SU-DHL-6 (cell line): Measurements from ENCODE around the gene ARL15.

ENCODE experiments used
- H2AFZ ChIP-seq: fragments of 200-600 bp; sonication (generic); 2 replicates; pipeline ENCODE4 v1.6.1; 2014; ENCODE audit warnings: low read depth, mild to moderate bottlenecking, moderate library complexity, mixed read lengths, antibody characterized with exemption, low read length; ENCODE audit not compliant: severe bottlenecking
- H3F3A ChIP-seq: fragments of 200-600 bp; shearing (Covaris generic); 2 replicates; pipeline ENCODE4 v1.6.0; 2016; ENCODE audit warnings: antibody characterized with exemption, mild to moderate bottlenecking; ENCODE audit not compliant: insufficient read depth
- H3K27ac ChIP-seq: fragments of 200-600 bp; sonication (generic); 2 replicates; pipeline ENCODE4 v1.5.1; 2016; ENCODE audit warnings: low read depth, mild to moderate bottlenecking, low read length, moderate library complexity, mixed read lengths
- H3K27me3 ChIP-seq: fragments of 200-600 bp; sonication (generic), shearing (Covaris generic); 2 replicates; pipeline ENCODE4 v1.6.0; 2014; ENCODE audit warnings: mild to moderate bottlenecking, low read length
- H3K36me3 ChIP-seq: fragments of 200-600 bp; sonication (generic); 2 replicates; pipeline ENCODE4 v1.6.1; 2014; ENCODE audit warnings: mild to moderate bottlenecking, low read length, mixed read lengths
- H3K4me2 ChIP-seq: fragments of 300-600, 200-600 bp; shearing (Covaris generic), sonication (generic); 2 replicates; pipeline ENCODE4 v1.6.0; 2014; ENCODE audit warnings: low read length, low read depth, mild to moderate bottlenecking; ENCODE audit not compliant: poor library complexity, severe bottlenecking
- H3K4me3 ChIP-seq: fragments of 200-600 bp; sonication (generic); 2 replicates; pipeline ENCODE4 v1.5.1; 2014; ENCODE audit warnings: antibody characterized with exemption, low read length, mild to moderate bottlenecking, mixed read lengths; ENCODE audit not compliant: insufficient read depth, poor library complexity, severe bottlenecking
- H3K79me2 ChIP-seq: fragments of 200-600 bp; sonication (generic); 2 replicates; pipeline ENCODE4 v1.6.1; 2014; ENCODE audit warnings: mild to moderate bottlenecking, low read length, moderate library complexity; ENCODE audit not compliant: insufficient read depth
- H3K9ac ChIP-seq: fragments of 200-600 bp; sonication (generic); 2 replicates; pipeline ENCODE4 v1.7.0; 2014; ENCODE audit warnings: mild to moderate bottlenecking, low read length
- H3K9me2 ChIP-seq: fragments of 200-600 bp; sonication (generic); replicated peaks from 2 replicates; pipeline ENCODE4 v1.6.1; 2014; ENCODE audit warnings: low read length; ENCODE audit not compliant: insufficient read depth
- H3K9me3 ChIP-seq: fragments of 200-600 bp; sonication (generic); 2 replicates; pipeline ENCODE4 v1.6.1; 2014; ENCODE audit warnings: low read length, mixed read lengths; ENCODE audit not compliant: insufficient read depth
- H4K20me1 ChIP-seq: fragments of 200-600 bp; sonication (generic); 2 replicates; pipeline ENCODE4 v1.6.1; 2014; ENCODE audit warnings: low read depth, mild to moderate bottlenecking, antibody characterized with exemption, low read length, moderate library complexity, mixed read lengths
- EZH2phosphoT487 ChIP-seq: fragments of 200-600 bp; sonication (generic), shearing (Covaris generic); conservative IDR thresholded peaks from 2 replicates; pipeline ENCODE4 v1.6.1; 2018; ENCODE audit warnings: mild to moderate bottlenecking, antibody characterized with exemption, low read length, moderate library complexity, mixed read lengths
- TF ChIP-seq, protein P1 (sequence below): fragments of 200-600 bp; sonication (generic); IDR thresholded peaks from one replicate; pipeline ENCODE4 v1.5.1; 2017; ENCODE audit warnings: antibody characterized with exemption, mild to moderate bottlenecking, low read length, moderate library complexity; ENCODE audit not compliant: insufficient read depth, poor library complexity, severe bottlenecking

ARL15 gene

DNA sequence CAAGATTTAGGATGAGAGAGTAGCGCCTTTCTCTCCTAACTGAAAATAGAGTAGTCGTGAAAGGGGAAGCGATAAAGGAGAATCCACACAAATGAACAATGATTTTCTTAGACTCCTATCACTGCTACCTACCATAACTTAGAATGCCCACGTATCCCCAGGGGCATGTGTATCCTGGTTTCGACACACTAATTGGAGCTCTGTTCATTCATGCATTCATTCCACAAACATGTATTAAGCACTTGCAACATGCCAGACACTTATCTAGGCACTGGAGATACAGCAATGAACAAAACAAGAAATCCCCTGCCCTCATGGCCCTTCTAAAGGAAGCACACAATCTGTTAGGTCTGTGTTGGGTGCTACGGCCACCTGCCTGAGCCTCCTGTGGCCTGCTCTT is 40.0 kb downstream of the ARL15 start:
- no peaks in the 10 kb centered on the region for H3K9me3 ChIP-seq
- no peaks in the 10 kb centered on the region for H3F3A ChIP-seq
- no peak overlapping the region for H2AFZ ChIP-seq
- TF ChIP-seq EZH2phosphoT487, result no peak
- H3K27me3 ChIP-seq, result no peaks in the 10 kb centered on the region
- peaks cover 3% of the 10 kb centered on the region; the same call in 1 of the 2 replicates for H4K20me1 ChIP-seq
- H3K9me2 ChIP-seq, result no peaks in the 10 kb centered on the region
- no peaks in the 10 kb centered on the region for H3K79me2 ChIP-seq
- no peak overlapping the region for H3K27ac ChIP-seq
- H3K36me3 ChIP-seq, result no peaks in the 10 kb centered on the region
- H3K4me3 ChIP-seq, result no peak overlapping the region
- no peak overlapping the region for H3K9ac ChIP-seq
- H3K4me2 ChIP-seq, result no peak overlapping the region

DNA sequence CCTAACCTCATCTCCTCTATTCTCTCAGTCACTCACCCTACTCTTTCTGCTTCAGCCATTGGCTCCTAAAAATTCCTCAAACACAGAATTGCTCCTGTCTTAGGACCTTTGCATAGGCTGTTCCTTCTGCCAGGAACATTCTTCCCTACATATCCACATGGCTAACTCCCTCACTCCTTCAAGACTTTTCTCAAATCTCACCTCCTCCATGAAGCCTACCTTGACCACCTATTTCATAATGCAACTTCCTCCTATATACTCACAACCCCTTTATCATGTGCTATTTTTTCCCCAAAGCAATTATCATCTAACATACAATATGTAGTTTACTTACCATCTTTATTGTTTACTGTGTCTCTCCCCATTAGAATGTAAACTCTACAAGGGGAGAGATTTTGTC is 45.8 kb downstream of the ARL15 start:
- Histone ChIP-seq H3K9me3 (no peaks in the 10 kb centered on the region), H4K20me1 (peaks cover 8% of the 10 kb centered on the region; the same call in 1 of the 2 replicates), H3K9me2 (no peaks in the 10 kb centered on the region), H3K27me3 (no peaks in the 10 kb centered on the region), H3K9ac (no peak overlapping the region), H3F3A (no peaks in the 10 kb centered on the region), H2AFZ (no peak overlapping the region), H3K79me2 (no peaks in the 10 kb centered on the region), H3K27ac (no peak overlapping the region), H3K36me3 (no peaks in the 10 kb centered on the region), H3K4me2 (no peak overlapping the region), H3K4me3 (no peak overlapping the region)
- TF ChIP-seq, protein P1, sequence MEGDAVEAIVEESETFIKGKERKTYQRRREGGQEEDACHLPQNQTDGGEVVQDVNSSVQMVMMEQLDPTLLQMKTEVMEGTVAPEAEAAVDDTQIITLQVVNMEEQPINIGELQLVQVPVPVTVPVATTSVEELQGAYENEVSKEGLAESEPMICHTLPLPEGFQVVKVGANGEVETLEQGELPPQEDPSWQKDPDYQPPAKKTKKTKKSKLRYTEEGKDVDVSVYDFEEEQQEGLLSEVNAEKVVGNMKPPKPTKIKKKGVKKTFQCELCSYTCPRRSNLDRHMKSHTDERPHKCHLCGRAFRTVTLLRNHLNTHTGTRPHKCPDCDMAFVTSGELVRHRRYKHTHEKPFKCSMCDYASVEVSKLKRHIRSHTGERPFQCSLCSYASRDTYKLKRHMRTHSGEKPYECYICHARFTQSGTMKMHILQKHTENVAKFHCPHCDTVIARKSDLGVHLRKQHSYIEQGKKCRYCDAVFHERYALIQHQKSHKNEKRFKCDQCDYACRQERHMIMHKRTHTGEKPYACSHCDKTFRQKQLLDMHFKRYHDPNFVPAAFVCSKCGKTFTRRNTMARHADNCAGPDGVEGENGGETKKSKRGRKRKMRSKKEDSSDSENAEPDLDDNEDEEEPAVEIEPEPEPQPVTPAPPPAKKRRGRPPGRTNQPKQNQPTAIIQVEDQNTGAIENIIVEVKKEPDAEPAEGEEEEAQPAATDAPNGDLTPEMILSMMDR, result no peak
- TF ChIP-seq EZH2phosphoT487, result no peak

DNA sequence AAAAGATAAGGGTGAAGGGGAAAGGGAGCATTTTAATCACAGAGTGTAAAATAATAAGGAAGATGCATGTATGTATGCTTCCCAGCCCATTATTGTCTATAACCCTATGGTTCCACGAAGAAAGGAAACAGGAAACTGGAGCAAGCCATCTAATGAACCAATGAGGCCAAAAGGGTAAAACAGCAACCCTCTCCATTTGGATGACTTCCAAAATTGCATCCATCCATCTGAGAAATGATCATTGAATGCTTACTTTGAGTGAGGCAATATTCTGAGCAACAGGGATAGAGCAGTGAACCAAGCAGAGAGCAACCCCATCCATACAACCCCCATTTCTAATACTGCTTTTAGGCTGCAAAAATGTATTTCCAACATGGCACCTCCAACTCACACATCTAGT is 46.9 kb downstream of the ARL15 start:
- Histone ChIP-seq H3K4me3 (no peak overlapping the region), H3K27ac (no peak overlapping the region), H3K9ac (no peak overlapping the region), H2AFZ (no peak overlapping the region), H3K9me2 (no peaks in the 10 kb centered on the region), H4K20me1 (peaks cover 8% of the 10 kb centered on the region; the same call in 1 of the 2 replicates), H3K36me3 (no peaks in the 10 kb centered on the region), H3K79me2 (no peaks in the 10 kb centered on the region), H3F3A (no peaks in the 10 kb centered on the region), H3K9me3 (no peaks in the 10 kb centered on the region), H3K4me2 (no peak overlapping the region), H3K27me3 (no peaks in the 10 kb centered on the region)
- no peak for TF ChIP-seq EZH2phosphoT487
- TF ChIP-seq, protein P1, result no peak

DNA sequence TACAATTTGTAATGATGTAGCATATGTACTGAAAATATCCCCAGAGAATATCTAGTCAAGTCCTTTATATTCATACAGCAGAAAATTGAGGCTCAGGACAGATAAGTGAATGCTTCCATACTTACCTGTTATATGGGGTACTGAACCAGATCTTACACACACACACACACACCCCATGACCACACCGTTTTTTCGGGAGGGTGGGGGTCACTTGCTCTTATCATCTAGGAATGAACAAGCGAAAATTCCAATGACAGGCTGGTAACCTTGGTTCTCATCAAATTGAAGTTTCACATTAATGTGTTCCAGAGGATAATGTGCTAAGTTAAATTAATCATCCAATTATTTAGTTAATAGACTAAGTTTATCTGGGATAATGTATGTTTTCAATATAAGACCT is 48.8 kb downstream of the ARL15 start:
- TF ChIP-seq, protein P1, result no peak
- TF ChIP-seq EZH2phosphoT487, result no peak
- H3K9ac ChIP-seq, result no peak overlapping the region
- H3K79me2 ChIP-seq, result no peaks in the 10 kb centered on the region

More for the DNA sequence above, 48.8 kb downstream of the ARL15 start:
- no peak overlapping the region for H3K27ac ChIP-seq
- H3K36me3 ChIP-seq, result no peaks in the 10 kb centered on the region
- H3K4me3 ChIP-seq, result no peak overlapping the region
- no peaks in the 10 kb centered on the region for H3F3A ChIP-seq
- H3K9me3 ChIP-seq, result no peaks in the 10 kb centered on the region
- H2AFZ ChIP-seq, result no peak overlapping the region
- no peaks in the 10 kb centered on the region for H3K9me2 ChIP-seq
- H3K27me3 ChIP-seq, result no peaks in the 10 kb centered on the region
- H4K20me1 ChIP-seq, result peaks cover 6% of the 10 kb centered on the region; the same call in 1 of the 2 replicates
- no peak overlapping the region for H3K4me2 ChIP-seq
